ENCODE results near the gene CAPN5. TPM values are rescaled to one million over a fixed set of nuclear protein-coding genes. Genes with fewer than 3 reads are reported as not detected.
"Not testable (repeated sequence)": the region's sequence is repeated elsewhere in the genome, so short reads cannot be mapped to it uniquely, and the experiment has no call there.

Gene CAPN5
- total RNA-seq, 2 donors from 2014 or later, result 2.6 to 4.0 TPM

DNA sequence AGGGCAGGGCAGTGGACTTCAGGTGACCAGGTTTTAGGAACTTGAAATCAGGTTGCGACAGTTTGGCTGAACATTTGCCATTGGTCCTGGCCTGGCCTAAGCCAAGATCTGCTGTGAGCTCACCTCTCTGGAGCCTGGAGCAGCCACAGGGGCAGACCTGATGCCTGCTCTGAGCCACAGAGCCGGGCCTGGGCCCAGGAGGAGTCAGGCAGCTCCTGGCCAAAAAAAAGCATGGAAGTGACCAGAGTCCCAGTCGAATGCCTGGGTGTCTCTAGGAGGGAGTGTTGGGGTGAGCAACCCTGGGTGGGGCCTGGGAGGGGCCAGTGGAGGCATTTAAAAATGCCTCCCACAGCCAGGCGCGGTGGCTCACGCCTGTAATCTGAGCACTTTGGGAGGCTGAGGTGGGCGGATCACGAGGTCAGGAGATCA lies 29.8 kb downstream of the CAPN5 start:
- Histone ChIP-seq H3K36me3 (no peaks in the 10 kb centered on the region), H3K9me3 (no peaks in the 10 kb centered on the region), H3K4me1 (no peaks in the 10 kb centered on the region), H3K27me3 (no peaks in the 10 kb centered on the region), H3K27ac (no peak overlapping the region), H3K4me3 (no peak overlapping the region)
- TF ChIP-seq, protein P1, sequence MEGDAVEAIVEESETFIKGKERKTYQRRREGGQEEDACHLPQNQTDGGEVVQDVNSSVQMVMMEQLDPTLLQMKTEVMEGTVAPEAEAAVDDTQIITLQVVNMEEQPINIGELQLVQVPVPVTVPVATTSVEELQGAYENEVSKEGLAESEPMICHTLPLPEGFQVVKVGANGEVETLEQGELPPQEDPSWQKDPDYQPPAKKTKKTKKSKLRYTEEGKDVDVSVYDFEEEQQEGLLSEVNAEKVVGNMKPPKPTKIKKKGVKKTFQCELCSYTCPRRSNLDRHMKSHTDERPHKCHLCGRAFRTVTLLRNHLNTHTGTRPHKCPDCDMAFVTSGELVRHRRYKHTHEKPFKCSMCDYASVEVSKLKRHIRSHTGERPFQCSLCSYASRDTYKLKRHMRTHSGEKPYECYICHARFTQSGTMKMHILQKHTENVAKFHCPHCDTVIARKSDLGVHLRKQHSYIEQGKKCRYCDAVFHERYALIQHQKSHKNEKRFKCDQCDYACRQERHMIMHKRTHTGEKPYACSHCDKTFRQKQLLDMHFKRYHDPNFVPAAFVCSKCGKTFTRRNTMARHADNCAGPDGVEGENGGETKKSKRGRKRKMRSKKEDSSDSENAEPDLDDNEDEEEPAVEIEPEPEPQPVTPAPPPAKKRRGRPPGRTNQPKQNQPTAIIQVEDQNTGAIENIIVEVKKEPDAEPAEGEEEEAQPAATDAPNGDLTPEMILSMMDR (IDR thresholded peaks at IDR 0.05), result no peak
- DNase-seq (ENCODE audit: low spot score), result no peak

DNA sequence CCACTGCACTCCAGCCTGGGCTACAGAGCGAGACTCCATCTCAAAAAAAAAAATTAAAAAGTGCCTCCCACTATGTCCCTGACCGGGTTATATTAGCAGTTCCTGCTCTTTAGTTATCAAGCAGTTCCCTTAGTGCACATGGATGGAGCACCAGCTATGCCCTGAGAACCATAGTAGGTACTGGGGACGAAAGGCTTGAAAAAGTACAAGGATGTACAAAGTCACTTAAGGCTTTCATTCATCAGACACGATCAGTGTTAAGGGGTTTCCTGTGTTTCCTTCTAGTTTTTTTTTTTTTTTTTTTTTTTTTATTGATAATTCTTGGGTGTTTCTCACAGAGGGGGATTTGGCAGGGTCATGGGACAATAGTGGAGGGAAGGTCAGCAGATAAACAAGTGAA lies 30.4 kb downstream of the CAPN5 start:
- not testable (repeated sequence) for H3K9me3 ChIP-seq; H3K4me1 ChIP-seq; H3K36me3 ChIP-seq; DNase-seq (ENCODE audit: low spot score); H3K27ac ChIP-seq; H3K27me3 ChIP-seq; H3K4me3 ChIP-seq

- Histone ChIP-seq H3K9me3 (no peaks in the 10 kb centered on the region), H3K27ac (no peak overlapping the region), H3K4me1 (no peaks in the 10 kb centered on the region), H3K36me3 (no peaks in the 10 kb centered on the region), H3K4me3 (no peak overlapping the region), H3K27me3 (no peaks in the 10 kb centered on the region)
- TF ChIP-seq, protein P1 (IDR thresholded peaks at IDR 0.05), result no peak
- DNase-seq (ENCODE audit: low spot score), result no peak
These were observed 33.6 kb downstream of the CAPN5 start for GRCh38 chr11:77100166-77101042.

- H3K27me3 ChIP-seq, result no peaks in the 10 kb centered on the region
- H3K4me1 ChIP-seq, result no peaks in the 10 kb centered on the region
- no peaks in the 10 kb centered on the region for H3K36me3 ChIP-seq
- H3K4me3 ChIP-seq, result no peak overlapping the region
- no peaks in the 10 kb centered on the region for H3K9me3 ChIP-seq
- H3K27ac ChIP-seq, result no peak overlapping the region
- TF ChIP-seq, protein P1 (IDR thresholded peaks at IDR 0.05), result peak in 1 of 2 donors; percentile 21
- DNase-seq (ENCODE audit: low spot score), result no peak
These were observed 34.3 kb downstream of the CAPN5 start for GRCh38 chr11:77101043-77101537.

DNA sequence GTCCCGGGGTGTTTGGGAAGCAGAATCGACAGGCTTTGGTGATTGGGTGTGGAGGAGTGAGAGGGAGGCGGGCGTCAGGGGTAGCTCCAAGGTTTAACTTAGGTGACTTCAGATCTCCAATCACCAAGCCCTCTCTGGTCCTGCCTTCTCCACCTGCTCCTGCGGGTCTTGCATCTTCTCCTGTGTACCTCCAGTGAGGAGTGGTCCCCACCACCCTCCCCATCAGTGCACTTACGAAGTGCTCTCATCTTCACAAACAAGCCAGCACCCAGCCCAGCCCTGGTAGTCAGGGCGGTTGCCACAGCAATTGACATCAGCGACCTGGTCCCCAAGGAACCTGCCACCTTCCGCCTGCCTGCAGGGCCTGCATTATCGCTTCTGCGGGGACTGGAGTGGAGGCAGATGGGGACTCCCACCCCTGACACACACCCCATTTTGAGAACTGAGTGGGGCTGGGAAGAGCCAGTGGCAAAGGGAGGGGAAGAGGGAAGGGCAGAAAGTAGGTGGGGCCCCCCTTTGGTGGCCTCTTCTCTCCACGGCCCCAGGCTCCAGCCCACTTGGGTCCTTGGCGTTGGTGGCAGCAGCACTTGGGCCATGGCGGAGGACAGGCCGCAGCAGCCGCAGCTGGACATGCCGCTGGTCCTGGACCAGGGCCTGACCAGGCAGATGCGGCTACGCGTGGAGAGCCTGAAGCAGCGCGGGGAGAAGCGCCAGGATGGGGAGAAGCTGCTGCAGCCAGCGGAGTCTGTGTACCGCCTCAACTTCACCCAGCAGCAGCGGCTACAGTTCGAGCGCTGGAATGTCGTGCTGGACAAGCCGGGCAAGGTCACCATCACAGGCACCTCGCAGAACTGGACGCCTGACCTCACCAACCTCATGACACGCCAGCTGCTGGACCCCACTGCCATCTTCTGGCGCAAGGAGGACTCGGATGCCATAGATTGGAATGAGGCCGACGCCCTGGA lies 35.8 kb downstream of the CAPN5 start, which contains the start of gene OMP:
TSS of gene OMP (plus strand) at position 595 of the 965 bp plus-strand sequence. CDS start at position 595, 0 bp downstream.
- no peak within 1 kb of the TSS for H3K27ac ChIP-seq
- H3K27me3 ChIP-seq, result no peaks in the 10 kb centered on the region
- TF ChIP-seq, protein P1 (IDR thresholded peaks at IDR 0.05), result no peak
- H3K9me3 ChIP-seq, result no peaks in the 10 kb centered on the region
- DNase-seq (ENCODE audit: low spot score), result no peak
- H3K36me3 ChIP-seq, result no peaks in the 10 kb centered on the region
- H3K4me3 ChIP-seq, result no peak within 1 kb of the TSS
- peaks cover 0 to 4% of the 10 kb centered on the region in 2 donors for H3K4me1 ChIP-seq

Data from right atrium auricular region (tissue), 2 donors.